Choroid plexus epithelial cell (primary cell): ENCODE results near the gene KRT3.

Source experiments
- DNase-seq: peaks from one replicate; pipeline ENCODE4 v3.0.0-alpha.2; 2010; ENCODE audit warnings: low read depth
- H3K4me3 ChIP-seq: 2 replicates; pipeline ENCODE4 v1.5.1; 2011; ENCODE audit warnings: low read depth, mild to moderate bottlenecking, control low read depth, low read length, moderate library complexity
- CTCF ChIP-seq: conservative IDR thresholded peaks from 2 replicates; pipeline ENCODE4 v1.5.1; 2011; ENCODE audit warnings: low read depth, mild to moderate bottlenecking, control low read depth, inconsistent platforms, low read length, moderate library complexity

Gene KRT3

GRCh38 chr12:52801773-52802172, 5.9 kb upstream of the KRT3 start:
- H3K4me3 ChIP-seq, result no peak overlapping the region
- no peak for DNase-seq
- no peak for TF ChIP-seq CTCF

GRCh38 chr12:52800259-52800917, 4.5 kb upstream of the KRT3 start:
- no peak overlapping the region for H3K4me3 ChIP-seq
- DNase-seq, result no peak
- TF ChIP-seq CTCF, result no peak

- TF ChIP-seq CTCF, result no peak
- DNase-seq, result no peak
- H3K4me3 ChIP-seq, result no peak overlapping the region
These were observed 3.7 kb upstream of the KRT3 start for GRCh38 chr12:52799505-52800211.

GRCh38 chr12:52798671-52799504, 3.0 kb upstream of the KRT3 start:
- TF ChIP-seq CTCF, result no peak
- peak; percentile 30 for DNase-seq

GRCh38 chr12:52798003-52798670, 2.2 kb upstream of the KRT3 start:
- DNase-seq, result no peak
- no peak for TF ChIP-seq CTCF
- no peak overlapping the region for H3K4me3 ChIP-seq

More at GRCh38 chr12:52798671-52799504, 3.0 kb upstream of the KRT3 start:
- no peak overlapping the region for H3K4me3 ChIP-seq

GRCh38 chr12:52797529-52797894, 1.6 kb upstream of the KRT3 start:
- H3K4me3 ChIP-seq, result no peak overlapping the region
- no peak for TF ChIP-seq CTCF
- no peak for DNase-seq
